OCI-LY3 (cell line): ENCODE measurements around the gene ARMC2.

Experiments used
- EZH2phosphoT487 ChIP-seq: fragments of 200-600 bp; shearing (Covaris generic); IDR thresholded peaks from 2 replicates; pipeline ENCODE4 v1.6.1; 2018; ENCODE audit warnings: antibody characterized with exemption, mixed run types, low read depth
- TF ChIP-seq, protein P1 (sequence below): fragments of 200-600, 300-600 bp; sonication (generic); IDR thresholded peaks from 2 replicates; pipeline ENCODE4 v1.5.1; 2014; ENCODE audit warnings: antibody characterized with exemption, low read length, low read depth

DNA sequence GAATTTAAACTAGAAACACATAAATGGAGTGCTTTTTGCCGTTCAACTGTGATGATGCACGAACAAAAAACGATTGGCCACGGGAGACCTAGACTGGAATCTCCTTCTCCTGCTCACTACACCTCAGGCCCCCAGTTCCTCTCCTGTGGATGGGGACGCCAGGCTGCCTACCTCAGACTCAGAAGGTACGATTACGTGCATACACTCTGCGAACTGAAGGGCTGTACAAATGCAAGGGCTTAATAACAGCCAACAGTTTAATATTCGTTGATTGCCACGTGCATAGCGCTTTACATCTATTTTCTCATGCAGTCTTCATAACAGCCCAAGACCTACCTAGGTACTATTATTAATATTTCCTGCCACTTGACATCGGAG, 495 bp upstream of the ARMC2 start:
- TF ChIP-seq, protein P1, sequence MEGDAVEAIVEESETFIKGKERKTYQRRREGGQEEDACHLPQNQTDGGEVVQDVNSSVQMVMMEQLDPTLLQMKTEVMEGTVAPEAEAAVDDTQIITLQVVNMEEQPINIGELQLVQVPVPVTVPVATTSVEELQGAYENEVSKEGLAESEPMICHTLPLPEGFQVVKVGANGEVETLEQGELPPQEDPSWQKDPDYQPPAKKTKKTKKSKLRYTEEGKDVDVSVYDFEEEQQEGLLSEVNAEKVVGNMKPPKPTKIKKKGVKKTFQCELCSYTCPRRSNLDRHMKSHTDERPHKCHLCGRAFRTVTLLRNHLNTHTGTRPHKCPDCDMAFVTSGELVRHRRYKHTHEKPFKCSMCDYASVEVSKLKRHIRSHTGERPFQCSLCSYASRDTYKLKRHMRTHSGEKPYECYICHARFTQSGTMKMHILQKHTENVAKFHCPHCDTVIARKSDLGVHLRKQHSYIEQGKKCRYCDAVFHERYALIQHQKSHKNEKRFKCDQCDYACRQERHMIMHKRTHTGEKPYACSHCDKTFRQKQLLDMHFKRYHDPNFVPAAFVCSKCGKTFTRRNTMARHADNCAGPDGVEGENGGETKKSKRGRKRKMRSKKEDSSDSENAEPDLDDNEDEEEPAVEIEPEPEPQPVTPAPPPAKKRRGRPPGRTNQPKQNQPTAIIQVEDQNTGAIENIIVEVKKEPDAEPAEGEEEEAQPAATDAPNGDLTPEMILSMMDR = no peak
- TF ChIP-seq EZH2phosphoT487 = no peak
